Lower lobe of right lung (tissue), 2 donors: ENCODE results near the gene PCDHB3. TPM values are rescaled to one million over a fixed set of nuclear protein-coding genes. Genes with fewer than 3 reads are reported as not detected.
"Not testable (repeated sequence)": the region's sequence is repeated elsewhere in the genome, so short reads cannot be mapped to it uniquely, and the experiment has no call there.

Experiments
- ATAC-seq, 2 donors: fragments of 200-7000 bp; cut with Tn5 transposase; one replicate each; pipeline ENCODE4 v1.9.1; 2020 to 2022; ENCODE audit warnings: mild to moderate bottlenecking in 2 of 2, moderate library complexity in 2 of 2
- DNase-seq: peaks from one replicate; pipeline ENCODE4 v3.0.0-alpha.2; 2020
- H3K27ac ChIP-seq: fragments of 200-600 bp; one replicate; pipeline ENCODE4 v1.8.0; 2022
- H3K27me3 ChIP-seq: fragments of 200-600 bp; one replicate; pipeline ENCODE4 v1.8.0; 2022; ENCODE audit warnings: low read depth
- H3K36me3 ChIP-seq: fragments of 200-600 bp; one replicate; pipeline ENCODE4 v1.8.0; 2022; ENCODE audit warnings: mild to moderate bottlenecking
- H3K4me1 ChIP-seq: fragments of 200-600 bp; one replicate; pipeline ENCODE4 v1.8.0; 2022
- H3K4me3 ChIP-seq: fragments of 200-600 bp; one replicate; pipeline ENCODE4 v1.8.0; 2022; ENCODE audit warnings: mild to moderate bottlenecking
- H3K9me3 ChIP-seq: fragments of 200-600 bp; one replicate; pipeline ENCODE4 v1.8.0; 2022
- CTCF ChIP-seq: fragments of 200-600 bp; IDR thresholded peaks from one replicate; pipeline ENCODE4 v1.8.0; 2022; ENCODE audit warnings: antibody characterized with exemption, mild to moderate bottlenecking
- intact Hi-C: fragments of 100-400 bp; cut with DNase I; formaldehyde crosslinking; loops from one replicate; pipeline ENCODE4 v1.11.0; 2022
- total RNA-seq: library from RNA; stranded (reverse); fragmentation: NEBNext Ultra II Directional; extraction: Animal tissue kit (Norgen Biotek cat#: 25700); gene quantifications from one replicate; pipeline ENCODE4 v1.2.1, GENCODE V29; 2021
- donor health status: DM: no; HTN: yes; CAD: no; lungs with severe emphysema.

PCDHB3 gene
- total RNA-seq, 1 donor from 2014 or later: 1.5 TPM

- ATAC-seq (peak in 1 of 2 donors; percentile 68), DNase-seq (no peak)
- Histone ChIP-seq H3K36me3 (no peaks in the 10 kb centered on the region), H3K27me3 (no peaks in the 10 kb centered on the region), H3K9me3 (peaks cover 21% of the 10 kb centered on the region), H3K27ac (no peak within 1 kb of the TSS), H3K4me3 (peak within 1 kb of the TSS; percentile 31), H3K4me1 (no peaks in the 10 kb centered on the region)
- intact Hi-C loops: no loop called here
- peak; percentile 32 for TF ChIP-seq CTCF
Observed at GRCh38 chr5:141135030-141135717, 34.9 kb downstream of the PCDHB3 start, which contains the start of gene PCDHB5. Gene PCDHB5 (plus strand): TSS chr5:141135206. CDS start chr5:141135435, 229 bp downstream.

- DNase-seq (no peak), ATAC-seq (no peak)
- Histone ChIP-seq H3K9me3 (peaks cover 21% of the 10 kb centered on the region), H3K4me3 (peak overlapping the region; percentile 31), H3K36me3 (no peaks in the 10 kb centered on the region), H3K27ac (no peak overlapping the region), H3K27me3 (no peaks in the 10 kb centered on the region), H3K4me1 (no peaks in the 10 kb centered on the region)
- intact Hi-C loops: no loop called here
- no peak for TF ChIP-seq CTCF
Observed at GRCh38 chr5:141135718-141136266, 35.5 kb downstream of the PCDHB3 start.

GRCh38 chr5:141137346-141137745 is 37.1 kb downstream of the PCDHB3 start:
- ATAC-seq, DNase-seq, intact Hi-C loops, H3K36me3 ChIP-seq, H3K27ac ChIP-seq, H3K4me3 ChIP-seq, H3K27me3 ChIP-seq, H3K4me1 ChIP-seq: not testable (repeated sequence)
- peaks cover 21% of the 10 kb centered on the region for H3K9me3 ChIP-seq

GRCh38 chr5:141149812-141150211 is 49.5 kb downstream of the PCDHB3 start, which contains the start of gene PCDHB6:
Gene PCDHB6 (plus strand): TSS chr5:141150057. CDS start chr5:141150258, 201 bp downstream.
- Histone ChIP-seq H3K9me3 (peaks cover 9% of the 10 kb centered on the region), H3K4me1 (no peaks in the 10 kb centered on the region), H3K27me3 (no peaks in the 10 kb centered on the region), H3K36me3 (no peaks in the 10 kb centered on the region), H3K27ac (no peak within 1 kb of the TSS), H3K4me3 (peak within 1 kb of the TSS; percentile 15)
- TF ChIP-seq CTCF: peak; percentile 11
- intact Hi-C loops: no loop called here
- no peak for DNase-seq
- ATAC-seq: no peak

- H3K9me3 ChIP-seq: peaks cover 9% of the 10 kb centered on the region
- intact Hi-C loops: no loop called here
- H3K4me1 ChIP-seq: no peaks in the 10 kb centered on the region
- no peak for DNase-seq
- H3K27ac ChIP-seq: no peak overlapping the region
- no peaks in the 10 kb centered on the region for H3K36me3 ChIP-seq
- no peak for TF ChIP-seq CTCF
- no peaks in the 10 kb centered on the region for H3K27me3 ChIP-seq
- ATAC-seq: no peak
- H3K4me3 ChIP-seq: peak overlapping the region; percentile 15
Observed at GRCh38 chr5:141150224-141150992, 50.1 kb downstream of the PCDHB3 start.

- no peak for DNase-seq
- Histone ChIP-seq H3K4me3 (no peak overlapping the region), H3K36me3 (no peaks in the 10 kb centered on the region), H3K4me1 (no peaks in the 10 kb centered on the region), H3K27ac (no peak overlapping the region), H3K9me3 (peaks cover 11% of the 10 kb centered on the region), H3K27me3 (no peaks in the 10 kb centered on the region)
- TF ChIP-seq CTCF: no peak
- ATAC-seq: no peak
- intact Hi-C loops: no loop called here
Observed at GRCh38 chr5:141150993-141151325, 50.7 kb downstream of the PCDHB3 start.

GRCh38 chr5:141151632-141152031 is 51.4 kb downstream of the PCDHB3 start:
- H3K9me3 ChIP-seq: peaks cover 18% of the 10 kb centered on the region
- H3K36me3 ChIP-seq, H3K4me3 ChIP-seq, intact Hi-C loops, H3K4me1 ChIP-seq, H3K27me3 ChIP-seq, ATAC-seq, H3K27ac ChIP-seq, DNase-seq: not testable (repeated sequence)

- ATAC-seq, H3K27ac ChIP-seq, H3K4me1 ChIP-seq, DNase-seq, intact Hi-C loops, H3K36me3 ChIP-seq, H3K4me3 ChIP-seq, H3K27me3 ChIP-seq: not testable (repeated sequence)
- H3K9me3 ChIP-seq: peaks cover 19% of the 10 kb centered on the region
Observed at GRCh38 chr5:141152096-141152495, 51.8 kb downstream of the PCDHB3 start.
